ENCODE measurements around the gene CFAP119. TPM values are rescaled to one million over a fixed set of nuclear protein-coding genes. Genes with fewer than 3 reads are reported as not detected.

Gene CFAP119
- total and polyA plus RNA-seq, 9 of the 15 experiments (the other 6 are each of a cell fraction or from before 2014, with no cell fraction given) = 5.5 to 33.7 (median 9.6) TPM

GRCh38 chr16:30761928-30762902 lies at the start of gene CFAP119, which contains the start of gene RNF40 (continued):
- TF ChIP-seq PKNOX1 (IDR thresholded peaks at IDR 0.05) (peak; percentile 87), POLR2B (IDR thresholded peaks at IDR 0.05; ENCODE audit: low read depth, partially characterized antibody) (peak; percentile 68), PRMT5 (CRISPR knock-in tag; IDR thresholded peaks at IDR 0.05) (no peak), ZNF224 (CRISPR knock-in tag; IDR thresholded peaks at IDR 0.05) (0 out of 2 replicates have a peak, but pooled peaks have one; percentile 1), ZBTB17 (CRISPR knock-in tag; IDR thresholded peaks at IDR 0.05) (peak; percentile 55; the same call in 1 of the 2 replicates), ZBTB7A (IDR thresholded peaks at IDR 0.05; ENCODE audit: borderline replicate concordance, control insufficient read depth, low read depth, low read length) (peak; percentile 88; the same call in 1 of the 2 replicates), ARID4B (CRISPR knock-in tag; IDR thresholded peaks at IDR 0.05) (peak; percentile 97), NRF1 (conservative IDR thresholded peaks at IDR 0.05 in 1 of 2, IDR thresholded peaks at IDR 0.05 in 1 of 2) (peak; percentile 94 to 95), MXI1 (IDR thresholded peaks at IDR 0.05; ENCODE audit: low read depth, low read length) (peak; percentile 94), ZNF253 (CRISPR knock-in tag; conservative IDR thresholded peaks at IDR 0.05) (no peak), CXXC5 (CRISPR knock-in tag; IDR thresholded peaks at IDR 0.05) (peak; percentile 79), MAZ (CRISPR knock-in tag; conservative IDR thresholded peaks at IDR 0.05 in 1 of 2, IDR thresholded peaks at IDR 0.05 in 1 of 2) (peak; percentile 45 to 70; a peak in 3 of 4 replicates), C11orf30 (IDR thresholded peaks at IDR 0.05; ENCODE audit: low read depth) (peak; percentile 89)
- TF ChIP-seq, protein P1, sequence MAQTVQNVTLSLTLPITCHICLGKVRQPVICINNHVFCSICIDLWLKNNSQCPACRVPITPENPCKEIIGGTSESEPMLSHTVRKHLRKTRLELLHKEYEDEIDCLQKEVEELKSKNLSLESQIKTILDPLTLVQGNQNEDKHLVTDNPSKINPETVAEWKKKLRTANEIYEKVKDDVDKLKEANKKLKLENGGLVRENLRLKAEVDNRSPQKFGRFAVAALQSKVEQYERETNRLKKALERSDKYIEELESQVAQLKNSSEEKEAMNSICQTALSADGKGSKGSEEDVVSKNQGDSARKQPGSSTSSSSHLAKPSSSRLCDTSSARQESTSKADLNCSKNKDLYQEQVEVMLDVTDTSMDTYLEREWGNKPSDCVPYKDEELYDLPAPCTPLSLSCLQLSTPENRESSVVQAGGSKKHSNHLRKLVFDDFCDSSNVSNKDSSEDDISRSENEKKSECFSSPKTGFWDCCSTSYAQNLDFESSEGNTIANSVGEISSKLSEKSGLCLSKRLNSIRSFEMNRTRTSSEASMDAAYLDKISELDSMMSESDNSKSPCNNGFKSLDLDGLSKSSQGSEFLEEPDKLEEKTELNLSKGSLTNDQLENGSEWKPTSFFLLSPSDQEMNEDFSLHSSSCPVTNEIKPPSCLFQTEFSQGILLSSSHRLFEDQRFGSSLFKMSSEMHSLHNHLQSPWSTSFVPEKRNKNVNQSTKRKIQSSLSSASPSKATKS (CRISPR knock-in tag; IDR thresholded peaks at IDR 0.05) = no peak
- TF ChIP-seq, protein P2, sequence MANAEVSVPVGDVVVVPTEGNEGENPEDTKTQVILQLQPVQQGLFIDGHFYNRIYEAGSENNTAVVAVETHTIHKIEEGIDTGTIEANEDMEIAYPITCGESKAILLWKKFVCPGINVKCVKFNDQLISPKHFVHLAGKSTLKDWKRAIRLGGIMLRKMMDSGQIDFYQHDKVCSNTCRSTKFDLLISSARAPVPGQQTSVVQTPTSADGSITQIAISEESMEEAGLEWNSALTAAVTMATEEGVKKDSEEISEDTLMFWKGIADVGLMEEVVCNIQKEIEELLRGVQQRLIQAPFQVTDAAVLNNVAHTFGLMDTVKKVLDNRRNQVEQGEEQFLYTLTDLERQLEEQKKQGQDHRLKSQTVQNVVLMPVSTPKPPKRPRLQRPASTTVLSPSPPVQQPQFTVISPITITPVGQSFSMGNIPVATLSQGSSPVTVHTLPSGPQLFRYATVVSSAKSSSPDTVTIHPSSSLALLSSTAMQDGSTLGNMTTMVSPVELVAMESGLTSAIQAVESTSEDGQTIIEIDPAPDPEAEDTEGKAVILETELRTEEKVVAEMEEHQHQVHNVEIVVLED (CRISPR knock-in tag; IDR thresholded peaks at IDR 0.05) = peak; percentile 71

Measured in K562 (cell line).